GM10266 (cell line): ENCODE data around the gene FSTL3.
"Not testable (repeated sequence)": the region's sequence is repeated elsewhere in the genome, so short reads cannot be mapped to it uniquely, and the experiment has no call there.

Source experiments
- DNase-seq: peaks from one replicate; pipeline ENCODE4 v3.0.0; 2012; ENCODE audit errors: extremely low spot score
- TF ChIP-seq, protein P1 (sequence below): IDR thresholded peaks from 2 replicates; pipeline ENCODE4 v1.5.1; 2012; ENCODE audit warnings: mild to moderate bottlenecking, low read depth; ENCODE audit not compliant: control insufficient read depth, insufficient read depth; ENCODE audit errors: missing control alignments

Gene FSTL3

DNA sequence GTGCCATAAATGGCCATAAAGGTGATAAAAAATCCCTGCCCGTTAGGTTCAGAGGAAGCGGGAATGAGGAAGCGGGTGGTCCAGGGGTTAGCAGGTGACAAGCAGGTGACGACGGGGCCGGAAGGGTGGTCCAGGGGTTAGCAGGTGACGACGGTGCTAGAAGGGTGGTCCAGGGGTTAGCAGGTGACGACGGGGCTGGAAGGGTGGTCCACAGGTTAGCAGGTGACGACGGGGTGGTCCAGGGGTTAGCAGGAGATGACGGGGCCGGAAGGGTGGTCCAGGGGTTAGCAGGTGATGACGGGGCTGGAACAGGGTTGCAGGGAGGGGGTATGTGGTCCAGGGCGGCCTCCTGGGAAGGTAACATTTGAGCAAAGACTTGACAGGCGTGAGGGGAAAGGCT is 12.8 kb downstream of the FSTL3 start:
- DNase-seq = no peak
- TF ChIP-seq, protein P1, sequence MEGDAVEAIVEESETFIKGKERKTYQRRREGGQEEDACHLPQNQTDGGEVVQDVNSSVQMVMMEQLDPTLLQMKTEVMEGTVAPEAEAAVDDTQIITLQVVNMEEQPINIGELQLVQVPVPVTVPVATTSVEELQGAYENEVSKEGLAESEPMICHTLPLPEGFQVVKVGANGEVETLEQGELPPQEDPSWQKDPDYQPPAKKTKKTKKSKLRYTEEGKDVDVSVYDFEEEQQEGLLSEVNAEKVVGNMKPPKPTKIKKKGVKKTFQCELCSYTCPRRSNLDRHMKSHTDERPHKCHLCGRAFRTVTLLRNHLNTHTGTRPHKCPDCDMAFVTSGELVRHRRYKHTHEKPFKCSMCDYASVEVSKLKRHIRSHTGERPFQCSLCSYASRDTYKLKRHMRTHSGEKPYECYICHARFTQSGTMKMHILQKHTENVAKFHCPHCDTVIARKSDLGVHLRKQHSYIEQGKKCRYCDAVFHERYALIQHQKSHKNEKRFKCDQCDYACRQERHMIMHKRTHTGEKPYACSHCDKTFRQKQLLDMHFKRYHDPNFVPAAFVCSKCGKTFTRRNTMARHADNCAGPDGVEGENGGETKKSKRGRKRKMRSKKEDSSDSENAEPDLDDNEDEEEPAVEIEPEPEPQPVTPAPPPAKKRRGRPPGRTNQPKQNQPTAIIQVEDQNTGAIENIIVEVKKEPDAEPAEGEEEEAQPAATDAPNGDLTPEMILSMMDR = no peak

DNA sequence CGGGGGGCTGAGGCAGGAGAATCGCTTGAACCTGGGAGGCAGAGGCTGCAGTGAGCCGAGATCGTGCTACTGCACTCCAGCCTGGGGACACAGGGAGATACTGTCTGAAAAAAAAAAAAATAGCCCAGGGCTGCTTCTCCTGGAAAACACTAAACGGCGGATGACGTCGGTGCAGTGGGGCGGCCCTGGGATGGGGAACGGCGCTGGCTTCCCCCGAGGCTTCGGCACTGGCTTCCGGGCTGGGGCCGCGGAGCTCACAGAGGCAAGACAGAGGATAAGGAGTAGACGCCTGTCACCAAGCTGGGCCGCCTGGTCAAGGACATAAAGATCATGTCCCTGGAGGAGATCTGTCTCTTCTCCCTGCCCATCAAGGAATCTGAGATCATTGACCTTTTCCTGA is 14.0 kb downstream of the FSTL3 start:
- TF ChIP-seq, protein P1 = no peak
- no peak for DNase-seq

DNA sequence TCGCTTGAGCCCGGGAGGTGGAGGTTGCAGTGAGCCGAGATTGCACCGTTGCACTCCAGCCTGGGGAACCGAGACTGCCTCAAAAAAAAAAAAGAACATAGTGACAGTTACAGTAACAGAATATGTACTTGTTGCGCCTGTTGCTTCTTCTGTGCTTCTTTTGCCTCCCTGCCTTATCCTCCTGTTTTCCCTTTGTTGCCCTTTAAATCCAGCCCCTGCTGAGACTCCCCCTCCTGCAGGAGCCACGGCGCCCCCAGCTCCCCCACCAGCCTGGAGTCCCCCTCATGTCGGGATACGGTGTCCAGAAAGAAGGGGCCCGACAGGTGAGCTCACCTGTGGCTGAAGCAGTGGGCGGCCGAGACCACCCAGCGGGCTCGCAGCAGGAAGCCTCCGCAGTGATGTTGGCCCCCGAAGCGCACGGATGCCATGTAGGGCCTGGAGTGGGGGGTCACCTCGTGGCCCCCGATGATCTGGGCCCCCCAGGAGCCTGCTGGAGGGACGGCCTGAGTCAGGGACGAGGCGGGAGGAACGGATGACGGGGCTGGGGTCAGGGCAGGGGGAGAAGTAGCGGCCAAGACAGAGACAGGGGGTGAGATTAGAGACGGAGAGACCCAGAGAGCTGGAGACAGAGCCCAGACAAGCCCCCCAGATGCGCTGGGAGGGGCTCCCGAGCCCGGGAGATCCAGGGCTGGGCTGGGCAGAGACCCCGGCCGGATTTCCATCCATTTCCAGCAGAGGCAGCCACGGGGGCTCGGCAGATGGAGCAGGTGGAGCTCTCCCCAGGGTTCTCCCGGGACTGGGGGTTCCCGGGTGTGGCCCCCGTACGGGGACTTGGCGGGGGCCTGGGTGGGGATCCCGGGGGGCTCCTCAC is 18.5 kb downstream of the FSTL3 start:
- TF ChIP-seq, protein P1 = no peak

DNA sequence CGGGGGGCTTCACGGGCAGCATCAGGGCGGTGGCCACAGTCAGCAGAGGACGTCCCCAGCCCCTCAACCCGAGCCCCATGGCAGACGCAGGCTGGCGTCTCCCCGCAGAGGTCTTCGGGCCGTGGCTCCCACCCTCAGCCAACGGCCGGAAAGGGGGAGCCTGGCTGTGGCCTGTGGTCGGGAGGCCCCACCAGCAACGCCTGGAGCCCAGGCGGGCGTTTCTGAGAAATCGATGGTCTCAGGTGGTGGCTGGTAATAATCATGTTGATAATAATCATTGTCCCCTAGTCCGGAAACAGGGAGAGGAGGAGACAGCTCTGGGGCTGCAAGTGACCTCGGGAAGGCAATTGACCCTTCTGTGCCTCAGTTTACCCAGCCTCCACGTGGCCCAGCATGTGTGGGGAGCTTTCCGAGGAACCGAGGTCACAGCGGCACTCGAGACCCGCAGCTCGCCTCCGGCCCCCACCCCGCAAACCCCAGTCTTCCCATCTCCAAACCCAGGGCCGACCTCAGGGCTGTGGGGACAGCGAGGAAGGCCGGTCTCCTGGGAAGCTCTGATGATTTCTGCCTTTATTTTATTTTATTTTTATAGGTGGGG is 19.3 kb downstream of the FSTL3 start, which contains the start of gene PRSS57:
PRSS57 (minus strand) TSS at position 101 of the 598 bp plus-strand sequence; CDS start at position 79, 22 bp downstream.
- TF ChIP-seq, protein P1 = no peak
- no peak for DNase-seq

More for the DNA sequence above, 18.5 kb downstream of the FSTL3 start:
- DNase-seq = no peak

DNA sequence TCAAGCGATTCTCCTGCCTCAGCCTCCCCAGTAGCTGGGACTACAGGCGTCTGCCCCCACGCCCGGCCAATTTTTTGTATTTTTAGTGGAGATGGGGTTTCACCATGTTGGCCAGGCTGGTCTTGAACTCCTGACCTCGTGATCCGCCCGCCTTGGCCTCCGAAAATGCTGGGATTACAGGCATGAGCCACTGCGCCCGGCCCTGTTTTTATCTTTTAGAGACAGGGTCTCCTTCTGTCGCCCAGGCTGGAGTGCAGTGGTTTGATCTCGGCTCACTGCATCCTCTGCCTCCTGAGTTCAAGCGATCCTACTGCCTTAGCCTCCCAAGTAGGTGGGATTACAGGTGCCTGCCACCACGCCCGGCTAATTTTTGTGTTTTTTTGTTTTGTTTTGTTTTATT is 22.3 kb downstream of the FSTL3 start:
- not testable (repeated sequence) for DNase-seq

DNA sequence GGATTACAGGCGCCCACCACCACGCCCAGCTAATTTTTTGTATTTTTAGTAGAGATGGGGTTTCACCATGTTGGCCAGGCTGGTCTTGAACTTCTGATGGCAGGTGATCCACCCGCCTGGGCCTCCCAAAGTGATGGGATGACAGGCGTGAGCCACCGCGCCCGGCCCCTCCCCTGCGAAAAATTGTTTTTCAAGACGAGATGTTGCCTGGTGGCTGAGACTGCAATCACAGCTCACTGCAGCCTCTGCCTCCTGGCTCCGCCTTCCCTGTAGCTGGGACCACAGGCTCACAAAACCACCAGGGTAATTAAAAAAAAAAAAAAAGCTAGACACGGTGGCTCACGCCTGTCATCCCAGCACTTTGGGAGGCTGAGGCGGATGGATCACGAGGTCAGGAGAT is 23.7 kb downstream of the FSTL3 start:
- not testable (repeated sequence) for DNase-seq

DNA sequence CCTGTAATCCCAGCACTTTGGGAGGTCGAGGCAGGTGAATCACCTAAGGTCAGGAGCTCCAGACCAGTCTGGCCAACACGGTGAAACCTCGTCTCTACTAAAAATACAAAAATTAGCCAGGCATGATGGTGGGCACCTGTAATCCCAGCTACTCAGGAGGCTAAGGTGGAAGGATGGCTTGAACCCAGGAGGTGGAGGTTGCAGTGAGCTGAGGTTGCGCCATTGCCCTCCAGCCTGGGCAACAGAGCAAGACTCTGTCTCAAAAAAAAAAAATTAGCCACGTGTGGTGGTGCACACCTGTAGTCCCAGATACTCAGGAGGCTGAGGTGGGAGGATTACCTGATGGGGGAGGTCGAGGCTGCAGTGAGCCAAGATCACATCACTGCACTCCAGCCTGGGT is 26.7 kb downstream of the FSTL3 start:
- DNase-seq = not testable (repeated sequence)

DNA sequence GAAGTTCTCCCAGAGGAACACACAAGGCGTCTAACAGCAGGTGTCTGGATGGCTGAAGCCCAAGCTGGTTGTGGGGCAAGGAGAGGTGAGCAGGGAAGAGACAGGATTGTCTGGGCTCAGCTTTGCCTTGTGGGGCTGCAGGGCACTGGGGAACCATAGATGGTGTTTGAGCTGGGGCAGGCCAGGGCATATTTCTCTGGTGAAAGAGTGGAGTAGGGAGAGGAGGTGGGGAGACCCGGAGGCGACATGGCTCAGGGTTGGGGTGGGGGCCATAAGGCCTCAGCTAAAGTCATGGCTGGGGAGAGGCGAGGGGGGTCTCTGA is 27.1 kb downstream of the FSTL3 start:
- no peak for DNase-seq
- TF ChIP-seq, protein P1 = no peak

DNA sequence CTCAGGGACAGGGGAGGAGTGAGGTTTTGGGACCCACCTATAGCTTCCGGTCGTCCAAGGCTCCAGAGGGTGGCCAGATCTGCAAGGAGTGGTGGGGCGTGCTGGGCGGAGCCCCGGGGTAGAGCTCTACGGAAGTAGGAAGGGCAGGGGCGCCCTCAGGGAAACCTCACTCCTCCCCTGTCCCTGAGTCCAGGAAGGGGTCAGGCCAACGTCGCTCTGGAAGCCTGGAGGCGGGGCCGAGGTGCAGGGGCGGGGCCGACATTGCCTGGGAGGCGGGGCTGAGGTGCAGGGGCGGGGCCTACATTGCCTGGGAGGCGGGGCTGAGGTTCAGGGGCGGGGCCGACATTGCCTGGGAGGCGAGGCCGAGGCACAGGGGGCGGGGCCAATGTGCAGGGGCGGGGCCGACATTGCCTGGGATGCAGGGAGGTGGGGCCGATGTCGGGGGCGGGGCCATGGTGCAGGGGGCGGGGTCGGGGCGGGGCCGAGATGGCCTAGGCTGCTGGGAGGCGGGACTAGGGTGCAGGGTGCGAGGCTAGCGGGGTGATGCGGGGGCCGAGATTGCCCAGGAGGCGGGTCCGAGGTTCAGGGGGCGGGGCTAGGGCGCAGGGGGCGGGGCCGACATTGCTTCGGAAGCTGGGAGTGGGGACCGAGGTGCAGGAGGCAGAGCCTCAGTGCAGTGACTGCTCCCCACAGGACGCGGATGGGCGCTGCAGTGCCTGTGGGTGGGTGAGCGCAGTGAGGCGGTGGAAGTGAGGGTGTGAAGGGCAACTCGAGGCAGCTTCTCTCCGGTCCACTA is 27.7 kb downstream of the FSTL3 start:
- peak; percentile 92 for DNase-seq
- TF ChIP-seq, protein P1 = no peak
